ENCODE data around the gene BMAL1.

The BMAL1 gene

GRCh38 chr11:13320688-13321087 lies 43.1 kb downstream of the BMAL1 start:
- no peak for TF ChIP-seq TEAD4 (IDR thresholded peaks at IDR 0.05)
- TF ChIP-seq EP300 (IDR thresholded peaks at IDR 0.05; ENCODE audit: borderline replicate concordance): no peak
- no peak for TF ChIP-seq EGR1 (IDR thresholded peaks at IDR 0.05)
- TF ChIP-seq CREB1 (IDR thresholded peaks at IDR 0.05; ENCODE audit: low read depth): no peak
- TF ChIP-seq TCF12 (IDR thresholded peaks at IDR 0.05; ENCODE audit: low read depth): no peak
- TF ChIP-seq MAX (IDR thresholded peaks at IDR 0.05): no peak
- no peak for TF ChIP-seq REST (IDR thresholded peaks at IDR 0.05; ENCODE audit: low read depth)
- TF ChIP-seq FOXM1 (IDR thresholded peaks at IDR 0.05; ENCODE audit: borderline replicate concordance, low read depth): no peak

- TF ChIP-seq NFIC (IDR thresholded peaks at IDR 0.05) (no peak), TCF12 (IDR thresholded peaks at IDR 0.05; ENCODE audit: low read depth) (no peak), USF1 (IDR thresholded peaks at IDR 0.05) (no peak), ZBTB7A (IDR thresholded peaks at IDR 0.05; ENCODE audit: low read depth) (no peak), RAD21 (IDR thresholded peaks at IDR 0.05; ENCODE audit: low read depth) (no peak), YY1 (IDR thresholded peaks at IDR 0.05; ENCODE audit: low read depth) (no peak), CEBPB (IDR thresholded peaks at IDR 0.05) (no peak), EGR1 (IDR thresholded peaks at IDR 0.05) (no peak), EP300 (IDR thresholded peaks at IDR 0.05; ENCODE audit: borderline replicate concordance) (no peak), CREB1 (IDR thresholded peaks at IDR 0.05; ENCODE audit: low read depth) (no peak), REST (IDR thresholded peaks at IDR 0.05; ENCODE audit: low read depth) (no peak), MAX (IDR thresholded peaks at IDR 0.05) (no peak), TEAD4 (IDR thresholded peaks at IDR 0.05) (no peak), TAF1 (IDR thresholded peaks at IDR 0.05; ENCODE audit: low read depth) (no peak), FOXM1 (IDR thresholded peaks at IDR 0.05; ENCODE audit: borderline replicate concordance, low read depth) (no peak)
Observed at GRCh38 chr11:13321431-13321830, 43.8 kb downstream of the BMAL1 start.

- no peak for TF ChIP-seq TCF12 (IDR thresholded peaks at IDR 0.05; ENCODE audit: low read depth)
- TF ChIP-seq REST (IDR thresholded peaks at IDR 0.05; ENCODE audit: low read depth): no peak
- no peak for TF ChIP-seq EGR1 (IDR thresholded peaks at IDR 0.05)
- no peak for TF ChIP-seq MAX (IDR thresholded peaks at IDR 0.05)
- TF ChIP-seq CEBPB (IDR thresholded peaks at IDR 0.05): no peak
- TF ChIP-seq FOXM1 (IDR thresholded peaks at IDR 0.05; ENCODE audit: borderline replicate concordance, low read depth): no peak
- no peak for TF ChIP-seq USF1 (IDR thresholded peaks at IDR 0.05)
- TF ChIP-seq YY1 (IDR thresholded peaks at IDR 0.05; ENCODE audit: low read depth): no peak
- no peak for TF ChIP-seq CREB1 (IDR thresholded peaks at IDR 0.05; ENCODE audit: low read depth)
- TF ChIP-seq NFIC (IDR thresholded peaks at IDR 0.05): no peak
- TF ChIP-seq RAD21 (IDR thresholded peaks at IDR 0.05; ENCODE audit: low read depth): no peak
- no peak for TF ChIP-seq TEAD4 (IDR thresholded peaks at IDR 0.05)
- TF ChIP-seq EP300 (IDR thresholded peaks at IDR 0.05; ENCODE audit: borderline replicate concordance): no peak
- TF ChIP-seq ZBTB7A (IDR thresholded peaks at IDR 0.05; ENCODE audit: low read depth): no peak
Observed at GRCh38 chr11:13324141-13324540, 46.6 kb downstream of the BMAL1 start.

- TF ChIP-seq EP300 (IDR thresholded peaks at IDR 0.05; ENCODE audit: borderline replicate concordance) (no peak), MAX (IDR thresholded peaks at IDR 0.05) (no peak), REST (IDR thresholded peaks at IDR 0.05; ENCODE audit: low read depth) (no peak), FOXM1 (IDR thresholded peaks at IDR 0.05; ENCODE audit: borderline replicate concordance, low read depth) (no peak)
Observed at GRCh38 chr11:13324709-13325108, 47.1 kb downstream of the BMAL1 start.
